ENCODE data around the gene SORBS1. TPM values are rescaled to one million over a fixed set of nuclear protein-coding genes. Genes with fewer than 3 reads are reported as not detected.

The SORBS1 gene
- total and polyA plus RNA-seq, 2 donors (not counting 3 experiments of a cell fraction or from before 2014, with no cell fraction given), result 2.0 to 7.9 TPM

- POLR2A ChIA-PET, result no interaction called here
- H3K27ac ChIP-seq (ENCODE audit: insufficient read depth, low read depth, low read length), result peak overlapping the region; percentile 12
- peak; percentile 88 for FAIRE-seq
- no peaks in the 10 kb centered on the region for H3K27me3 ChIP-seq (ENCODE audit: control insufficient read depth in 2 of 2, insufficient read depth in 2 of 2, low read length in 2 of 2)
- BruUV-seq (replicated peaks), result no TSS peak
- DNase-seq (ENCODE audit: low read depth, low spot score), result peak; percentile 58
- TF ChIP-seq POLR2AphosphoS5 (IDR thresholded peaks at IDR 0.05; ENCODE audit: insufficient read depth, low read depth, low read length) (no peak), MAX (IDR thresholded peaks at IDR 0.05; ENCODE audit: insufficient read depth, insufficient read length) (no peak), EZH2 (IDR thresholded peaks at IDR 0.05; ENCODE audit: borderline replicate concordance, low read depth, low read length, severe bottlenecking) (no peak)
- H3K4me2 ChIP-seq (ENCODE audit: insufficient read depth, low read length), result no peak overlapping the region
- intact Hi-C loops (cut with micrococcal nuclease), result loop anchor here (2.0 kb wide), 1 partner anchor 17 kb away; no protein-coding TSS in a partner anchor
- no peak overlapping the region for H2AFZ ChIP-seq (ENCODE audit: low read depth, low read length)
- no peak overlapping the region for H3K9ac ChIP-seq (replicated peaks; ENCODE audit: extremely low read depth, insufficient read depth, low read length)
- no peaks in the 10 kb centered on the region for H3K9me3 ChIP-seq (replicated peaks; ENCODE audit: control insufficient read depth, insufficient read depth, low read length)
- no peaks in the 10 kb centered on the region for H3K79me2 ChIP-seq (ENCODE audit: control insufficient read depth, insufficient read depth, low read length)
- dilution Hi-C loops (cut with MboI; ENCODE audit: extremely low pct_ligation_motif_present, low sequenced_read_pairs), result no loop called here
- H3K4me3 ChIP-seq (replicated peaks in 1 of 3; ENCODE audit: insufficient read depth in 1 of 3, low read depth in 1 of 3, low read length in 3 of 3), result no peak overlapping the region
- no peaks in the 10 kb centered on the region for H4K20me1 ChIP-seq (replicated peaks; ENCODE audit: control insufficient read depth, extremely low read depth, insufficient read depth, low read length)
- H3K9me1 ChIP-seq (replicated peaks; ENCODE audit: control insufficient read depth, extremely low read depth, insufficient read depth, low read length), result no peaks in the 10 kb centered on the region
- CTCF ChIA-PET, result interaction anchor here (0.6 to 1.2 kb wide), 2 partner anchors 9 to 69 kb away, joined by 3 read pairs; no protein-coding TSS in a partner anchor
- H3K4me1 ChIP-seq (ENCODE audit: control insufficient read depth, extremely low read depth, insufficient read depth, low read length), result peaks cover 12% of the 10 kb centered on the region
- H3K36me3 ChIP-seq (ENCODE audit: control insufficient read depth in 2 of 2, extremely low read depth in 1 of 2, insufficient read depth in 2 of 2, low read length in 2 of 2), result no peaks in the 10 kb centered on the region
Measured at GRCh38 chr10:95499482-95499989, 61.6 kb downstream of the SORBS1 start.

- CTCF ChIA-PET, result interaction anchor here (0.9 to 1.1 kb wide), 4 partner anchors 13 to 67 kb away, joined by 3 to 4 read pairs (median 3); no protein-coding TSS in a partner anchor
- POLR2A ChIA-PET, result no interaction called here
- no peak for TF ChIP-seq EZH2 (IDR thresholded peaks at IDR 0.05; ENCODE audit: borderline replicate concordance, low read depth, low read length, severe bottlenecking)
- TF ChIP-seq JUN (IDR thresholded peaks at IDR 0.05; ENCODE audit: borderline replicate concordance, insufficient read depth, insufficient read length, low read depth), result no peak
- TF ChIP-seq POLR2A (IDR thresholded peaks at IDR 0.05; ENCODE audit: low read depth, low read length), result no peak
- TF ChIP-seq POLR2AphosphoS5 (IDR thresholded peaks at IDR 0.05; ENCODE audit: insufficient read depth, low read depth, low read length), result no peak
- no peak for TF ChIP-seq MYC (IDR thresholded peaks at IDR 0.05; ENCODE audit: low read depth, low read length)
- no peak for TF ChIP-seq GATA2 (IDR thresholded peaks at IDR 0.05; ENCODE audit: insufficient read depth, insufficient read length, low read depth, low read length)
- TF ChIP-seq CTCF (IDR thresholded peaks at IDR 0.05; ENCODE audit: extremely low read depth in 1 of 2, insufficient read depth in 1 of 2, low read depth in 1 of 2, low read length in 2 of 2), result no peak
- TF ChIP-seq FOS (IDR thresholded peaks at IDR 0.05; ENCODE audit: borderline replicate concordance, insufficient read depth, low read length), result no peak
- TF ChIP-seq MAX (IDR thresholded peaks at IDR 0.05; ENCODE audit: insufficient read depth, insufficient read length), result no peak
Measured at GRCh38 chr10:95496951-95497350, 64.2 kb downstream of the SORBS1 start.

More at GRCh38 chr10:95496951-95497350, 64.2 kb downstream of the SORBS1 start:
- no peak overlapping the region for H3K4me3 ChIP-seq (replicated peaks in 1 of 3; ENCODE audit: insufficient read depth in 1 of 3, low read depth in 1 of 3, low read length in 3 of 3)
- H3K9ac ChIP-seq (replicated peaks; ENCODE audit: extremely low read depth, insufficient read depth, low read length), result no peak overlapping the region
- H3K9me1 ChIP-seq (replicated peaks; ENCODE audit: control insufficient read depth, extremely low read depth, insufficient read depth, low read length), result no peaks in the 10 kb centered on the region
- H3K79me2 ChIP-seq (ENCODE audit: control insufficient read depth, insufficient read depth, low read length), result no peaks in the 10 kb centered on the region
- H3K9me3 ChIP-seq (replicated peaks; ENCODE audit: control insufficient read depth, insufficient read depth, low read length), result no peaks in the 10 kb centered on the region
- FAIRE-seq, result no peak
- H3K4me2 ChIP-seq (ENCODE audit: insufficient read depth, low read length), result no peak overlapping the region
- dilution Hi-C loops (cut with MboI; ENCODE audit: extremely low pct_ligation_motif_present, low sequenced_read_pairs), result no loop called here
- no peak overlapping the region for H2AFZ ChIP-seq (ENCODE audit: low read depth, low read length)
- peaks cover 19% of the 10 kb centered on the region for H3K4me1 ChIP-seq (ENCODE audit: control insufficient read depth, extremely low read depth, insufficient read depth, low read length)
- no peaks in the 10 kb centered on the region for H3K27me3 ChIP-seq (ENCODE audit: control insufficient read depth in 2 of 2, insufficient read depth in 2 of 2, low read length in 2 of 2)
- H4K20me1 ChIP-seq (replicated peaks; ENCODE audit: control insufficient read depth, extremely low read depth, insufficient read depth, low read length), result no peaks in the 10 kb centered on the region
- no peaks in the 10 kb centered on the region for H3K36me3 ChIP-seq (ENCODE audit: control insufficient read depth in 2 of 2, extremely low read depth in 1 of 2, insufficient read depth in 2 of 2, low read length in 2 of 2)
- intact Hi-C loops (cut with micrococcal nuclease), result no loop called here
- BruUV-seq (replicated peaks), result no TSS peak
- no peak overlapping the region for H3K27ac ChIP-seq (ENCODE audit: insufficient read depth, low read depth, low read length)
- no peak for DNase-seq (ENCODE audit: low read depth, low spot score)

All from endothelial cell of umbilical vein (primary cell).